Measurements from ENCODE around the gene CCDC17. TPM values are rescaled to one million over a fixed set of nuclear protein-coding genes. Genes with fewer than 3 reads are reported as not detected.
A peak's percentile ranks its signal among the peaks of the same experiment; 100 is the strongest.

Gene CCDC17
- total RNA-seq, 1 experiment from 2014 or later: 1.9 TPM

DNA sequence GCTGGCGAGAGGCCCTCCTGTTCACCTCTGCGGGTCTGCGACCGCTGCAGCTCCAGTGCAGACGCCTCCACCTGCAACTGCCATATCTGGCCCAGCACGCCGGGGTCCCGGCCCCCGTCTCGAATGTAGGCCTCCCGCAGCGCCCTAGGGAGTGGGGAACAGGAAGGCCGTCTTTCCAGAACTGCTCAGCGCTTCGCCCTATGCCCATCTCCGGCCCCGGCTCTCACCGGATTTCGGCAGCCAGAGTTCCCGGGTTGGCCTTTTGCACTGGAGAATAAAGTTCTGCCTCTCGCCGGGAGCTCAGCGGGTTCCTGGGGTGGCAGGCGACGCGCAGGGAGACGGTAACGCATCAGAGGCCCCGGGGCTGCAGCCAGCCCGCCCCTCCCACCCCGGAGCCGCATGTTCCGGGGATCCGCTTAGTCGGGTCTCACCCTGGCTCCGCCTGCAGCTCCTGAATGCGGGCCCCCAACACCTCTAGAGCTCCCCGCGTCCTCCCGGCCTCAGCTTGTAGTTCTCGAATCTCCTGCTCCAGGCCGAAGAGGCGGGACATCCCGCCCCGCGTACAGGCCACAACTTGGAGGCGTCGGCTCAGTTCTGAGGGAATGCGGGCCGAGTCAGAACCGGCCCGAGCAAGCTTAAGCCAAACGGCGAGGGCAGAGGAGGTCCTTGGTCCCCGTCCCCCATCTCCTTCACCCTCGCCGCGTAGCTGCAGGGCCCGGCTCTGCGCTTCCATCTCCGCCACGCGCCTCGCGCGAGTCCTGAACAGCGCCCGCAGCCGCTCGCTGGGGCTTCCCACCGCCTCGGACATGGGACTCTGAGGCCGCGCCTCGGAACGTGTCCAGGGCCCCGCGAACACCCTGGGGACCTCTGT is 1.1 kb downstream of the CCDC17 start:
- Histone ChIP-seq H4K91ac (ENCODE audit: insufficient read length, low read depth, low read length) (no peak overlapping the region), H3K56ac (ENCODE audit: insufficient read length, low read depth, low read length) (no peak overlapping the region), H3K18ac (ENCODE audit: insufficient read length, low read depth, low read length) (no peak overlapping the region), H3K23ac (ENCODE audit: insufficient read length, low read depth, low read length) (no peak overlapping the region), H3T11ph (ENCODE audit: low read length) (no peak overlapping the region), H3K4ac (ENCODE audit: low read depth, low read length) (no peak overlapping the region), H2BK15ac (ENCODE audit: low read depth, low read length) (no peak overlapping the region), H3K4me2 (ENCODE audit: insufficient read depth, insufficient read length, low read length) (no peak overlapping the region), H2BK12ac (ENCODE audit: insufficient read length, low read depth, low read length) (no peak overlapping the region), H3K14ac (ENCODE audit: insufficient read depth, low read length) (no peak overlapping the region), H3K27ac (ENCODE audit: insufficient read length, low read depth, low read length) (no peak overlapping the region), H2BK5ac (ENCODE audit: insufficient read length, low read length) (no peak overlapping the region), H2AFZ (ENCODE audit: low read length) (no peak overlapping the region), H3K27me3 (ENCODE audit: insufficient read depth, low read length) (no peaks in the 10 kb centered on the region), H3K9me3 (ENCODE audit: control insufficient read depth, low read depth, low read length) (no peaks in the 10 kb centered on the region), H2BK20ac (ENCODE audit: low read depth, low read length, poor library complexity, severe bottlenecking) (no peak overlapping the region), H2AK5ac (ENCODE audit: insufficient read length, low read length) (no peak overlapping the region), H3K79me2 (ENCODE audit: insufficient read depth, low read length) (no peaks in the 10 kb centered on the region), H4K8ac (replicated peaks; ENCODE audit: insufficient read length, low read depth, low read length) (no peak overlapping the region), H3K4me1 (ENCODE audit: insufficient read depth, low read length) (no peaks in the 10 kb centered on the region), H2BK120ac (ENCODE audit: low read depth, low read length, poor library complexity, severe bottlenecking) (no peak overlapping the region), H3K23me2 (ENCODE audit: insufficient read length, low read depth, low read length, poor library complexity, severe bottlenecking) (no peaks in the 10 kb centered on the region), H4K5ac (ENCODE audit: insufficient read length, low read depth, low read length) (no peak overlapping the region), H3K79me1 (ENCODE audit: insufficient read depth, low read depth, low read length, poor library complexity, severe bottlenecking) (no peaks in the 10 kb centered on the region), H3K9ac (ENCODE audit: extremely low read depth, insufficient read length, low read length) (no peak overlapping the region), H4K20me1 (ENCODE audit: control insufficient read depth, insufficient read depth, insufficient read length) (no peaks in the 10 kb centered on the region)
- no peaks in the 10 kb centered on the region for H3K27me3 Mint-ChIP-seq (ENCODE audit: low read depth)
- WGBS (ENCODE audit: extremely low coverage, insufficient read length, low lambda C conversion rate): no CpG with 5 or more reads among the region's 78 CpGs
- peak; percentile 52 for DNase-seq
- TF ChIP-seq, protein P1, sequence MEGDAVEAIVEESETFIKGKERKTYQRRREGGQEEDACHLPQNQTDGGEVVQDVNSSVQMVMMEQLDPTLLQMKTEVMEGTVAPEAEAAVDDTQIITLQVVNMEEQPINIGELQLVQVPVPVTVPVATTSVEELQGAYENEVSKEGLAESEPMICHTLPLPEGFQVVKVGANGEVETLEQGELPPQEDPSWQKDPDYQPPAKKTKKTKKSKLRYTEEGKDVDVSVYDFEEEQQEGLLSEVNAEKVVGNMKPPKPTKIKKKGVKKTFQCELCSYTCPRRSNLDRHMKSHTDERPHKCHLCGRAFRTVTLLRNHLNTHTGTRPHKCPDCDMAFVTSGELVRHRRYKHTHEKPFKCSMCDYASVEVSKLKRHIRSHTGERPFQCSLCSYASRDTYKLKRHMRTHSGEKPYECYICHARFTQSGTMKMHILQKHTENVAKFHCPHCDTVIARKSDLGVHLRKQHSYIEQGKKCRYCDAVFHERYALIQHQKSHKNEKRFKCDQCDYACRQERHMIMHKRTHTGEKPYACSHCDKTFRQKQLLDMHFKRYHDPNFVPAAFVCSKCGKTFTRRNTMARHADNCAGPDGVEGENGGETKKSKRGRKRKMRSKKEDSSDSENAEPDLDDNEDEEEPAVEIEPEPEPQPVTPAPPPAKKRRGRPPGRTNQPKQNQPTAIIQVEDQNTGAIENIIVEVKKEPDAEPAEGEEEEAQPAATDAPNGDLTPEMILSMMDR (conservative IDR thresholded peaks at IDR 0.05): no peak
- H3K4me1 Mint-ChIP-seq: peaks cover 0 to 4% of the 10 kb centered on the region in 2 experiments; a peak in 1 of 4 replicates
- H3K36me3 Mint-ChIP-seq (ENCODE audit: insufficient read depth in 1 of 3, low read depth in 3 of 3): peaks cover 14 to 46% (median 32%) of the 10 kb centered on the region in 3 experiments; a peak in 6 of 7 replicates
- no peaks in the 10 kb centered on the region for H3K9me3 Mint-ChIP-seq
- peak overlapping the region in 2 of 3 experiments; percentile 80 to 84; a peak in 4 of 7 replicates for H3K27ac Mint-ChIP-seq
- no peak overlapping the region for H3K4me3 Mint-ChIP-seq

Measured in H9 (cell line).